Activated naive CD4-positive, alpha-beta T cell treated with anti-CD3 and anti-CD28 coated beads, Interleukin-2, amount 50 U/mL, for 16 hours (primary cell): ENCODE data around the gene CIB4.

Experiments used
- DNase-seq: peaks from one replicate; pipeline ENCODE4 v3.0.0-alpha.2; 2020

Gene CIB4

GRCh38 chr2:26639685-26640243, 1.4 kb downstream of the CIB4 start:
- DNase-seq = no peak

GRCh38 chr2:26637811-26638310, 3.3 kb downstream of the CIB4 start:
- DNase-seq = no peak

DNA sequence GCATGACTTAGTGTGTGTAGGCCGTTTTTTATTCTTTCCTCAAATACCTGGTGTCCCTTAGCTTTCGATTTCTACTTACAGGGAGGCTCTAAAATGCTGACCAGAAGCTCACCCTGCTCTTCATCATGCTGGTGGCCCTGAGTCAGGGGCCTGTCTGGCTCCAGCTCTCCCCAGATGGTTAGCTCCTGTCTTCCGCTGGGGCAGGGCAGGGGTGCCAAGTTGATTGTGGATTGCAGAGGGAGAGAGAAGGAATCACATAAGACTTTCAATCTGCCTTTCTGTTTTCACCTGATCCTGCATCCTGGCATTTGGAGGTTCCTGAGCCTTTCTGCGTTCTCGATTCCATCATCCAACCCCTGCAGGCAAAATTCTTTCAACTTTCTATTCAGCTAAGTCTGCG, 4.2 kb downstream of the CIB4 start:
- no peak for DNase-seq

DNA sequence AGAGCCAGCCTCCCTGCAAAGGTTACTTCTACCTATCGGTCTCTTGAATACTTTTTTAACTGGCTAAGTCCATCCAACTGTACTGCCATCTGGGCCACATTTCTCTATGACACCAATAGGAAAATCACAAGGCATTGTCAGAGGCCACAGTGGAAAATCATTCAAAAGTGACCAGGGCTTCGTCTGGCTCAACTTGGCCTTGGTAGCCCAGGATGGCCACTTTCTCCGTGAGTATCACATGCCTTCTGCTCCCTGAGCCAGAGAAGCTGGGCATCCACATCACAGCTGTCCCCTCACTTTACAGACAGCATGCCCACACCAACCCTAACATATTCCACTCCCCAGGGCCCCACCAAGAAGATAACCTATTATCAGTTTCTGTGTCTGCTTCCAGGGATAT, 5.8 kb downstream of the CIB4 start:
- DNase-seq = no peak

DNA sequence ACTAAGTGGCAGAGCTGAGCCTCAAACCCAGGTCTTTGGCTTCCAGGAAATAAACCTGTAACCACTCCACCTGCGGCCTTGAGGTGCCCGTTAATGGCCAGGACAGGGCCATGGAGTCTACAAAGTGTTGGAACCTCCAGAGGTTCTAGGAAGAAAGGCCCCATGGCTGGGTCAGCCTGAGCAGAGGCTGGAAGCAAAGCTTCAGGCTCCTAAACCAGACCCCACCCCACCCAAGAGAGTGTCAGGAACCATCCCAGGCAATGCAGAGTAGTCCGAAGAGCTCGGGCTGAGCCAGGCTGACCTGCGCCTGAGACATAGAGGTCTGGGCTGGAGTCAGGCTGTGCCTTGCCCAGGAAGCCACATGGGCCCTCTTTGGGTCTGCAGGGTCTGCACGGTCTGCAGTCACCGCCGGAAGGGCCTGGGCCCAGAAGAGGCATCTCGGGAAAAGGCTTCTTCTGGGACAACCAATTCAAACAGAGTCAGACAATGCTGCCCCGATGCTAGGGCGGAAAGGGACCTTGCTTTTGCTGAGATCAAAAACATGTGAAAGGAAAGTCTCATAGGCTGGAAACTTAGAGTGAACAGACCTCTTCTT, 6.4 kb downstream of the CIB4 start:
- no peak for DNase-seq

- DNase-seq = no peak
These were observed 7.1 kb downstream of the CIB4 start for GRCh38 chr2:26633993-26634595.

GRCh38 chr2:26633351-26633945, 7.7 kb downstream of the CIB4 start:
- DNase-seq = no peak

DNA sequence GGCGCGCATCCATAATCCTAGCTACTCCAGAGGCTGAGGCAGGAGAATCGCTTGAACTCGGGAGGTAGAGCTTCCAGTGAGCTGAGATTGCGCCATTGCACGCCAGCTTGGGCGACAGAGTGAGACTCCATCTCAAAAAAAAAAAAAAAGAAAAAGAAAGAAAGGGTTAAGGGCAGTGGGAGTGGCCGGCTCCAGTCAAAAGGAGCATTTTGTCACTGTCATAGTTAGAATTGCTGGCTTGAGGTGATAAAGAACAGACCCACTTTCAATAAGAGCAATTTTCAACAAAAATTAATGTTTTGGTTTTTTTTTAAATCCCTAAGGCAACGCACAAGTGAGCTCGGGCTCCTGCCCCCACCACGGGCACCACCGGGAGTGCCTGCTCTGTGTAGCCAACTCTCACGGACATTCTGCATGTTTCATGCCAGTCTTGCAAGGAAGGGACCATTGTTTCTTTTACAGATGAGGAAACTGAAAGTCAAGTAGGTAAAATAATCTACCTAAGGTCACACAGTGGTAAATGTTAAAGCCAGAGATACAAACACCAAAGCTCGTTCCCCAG, 8.5 kb downstream of the CIB4 start:
- DNase-seq = no peak

DNA sequence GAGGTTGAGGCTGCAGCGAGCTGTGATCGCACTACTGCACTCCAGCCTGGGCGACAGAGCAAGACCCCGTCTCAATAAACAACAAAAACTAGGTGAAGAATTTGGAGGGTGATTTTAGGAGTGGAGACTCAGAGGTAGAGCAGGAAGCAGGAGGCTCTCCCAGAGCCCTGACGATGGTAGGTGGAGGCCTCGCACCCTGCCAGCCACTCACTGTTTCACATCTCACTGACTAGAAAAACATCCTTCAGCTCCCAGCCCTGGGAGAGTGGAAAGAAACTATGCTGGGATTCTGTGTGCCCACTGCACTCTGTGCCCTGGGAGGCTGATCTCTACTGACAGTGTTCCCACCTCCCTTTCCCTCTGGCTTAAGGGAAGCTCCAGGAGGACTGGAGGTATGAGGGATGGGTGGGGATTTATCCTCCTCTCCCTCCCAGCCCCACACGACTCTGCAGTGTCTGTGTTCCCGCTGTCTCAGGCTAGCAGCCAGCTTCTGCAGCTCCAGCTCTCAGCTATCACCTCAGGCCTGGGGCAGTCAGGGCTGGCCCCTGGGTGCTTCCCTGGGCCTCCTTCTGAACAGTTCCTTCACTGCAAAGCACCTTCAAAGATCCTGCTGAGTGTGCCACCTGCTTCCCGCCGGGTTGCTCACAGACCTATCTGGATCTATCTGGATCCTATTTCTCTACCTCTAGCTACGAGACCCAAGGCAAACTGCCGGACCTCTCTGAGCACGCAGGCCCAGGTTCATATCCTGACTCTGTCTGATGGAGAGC, 9.6 kb downstream of the CIB4 start:
- no peak for DNase-seq

DNA sequence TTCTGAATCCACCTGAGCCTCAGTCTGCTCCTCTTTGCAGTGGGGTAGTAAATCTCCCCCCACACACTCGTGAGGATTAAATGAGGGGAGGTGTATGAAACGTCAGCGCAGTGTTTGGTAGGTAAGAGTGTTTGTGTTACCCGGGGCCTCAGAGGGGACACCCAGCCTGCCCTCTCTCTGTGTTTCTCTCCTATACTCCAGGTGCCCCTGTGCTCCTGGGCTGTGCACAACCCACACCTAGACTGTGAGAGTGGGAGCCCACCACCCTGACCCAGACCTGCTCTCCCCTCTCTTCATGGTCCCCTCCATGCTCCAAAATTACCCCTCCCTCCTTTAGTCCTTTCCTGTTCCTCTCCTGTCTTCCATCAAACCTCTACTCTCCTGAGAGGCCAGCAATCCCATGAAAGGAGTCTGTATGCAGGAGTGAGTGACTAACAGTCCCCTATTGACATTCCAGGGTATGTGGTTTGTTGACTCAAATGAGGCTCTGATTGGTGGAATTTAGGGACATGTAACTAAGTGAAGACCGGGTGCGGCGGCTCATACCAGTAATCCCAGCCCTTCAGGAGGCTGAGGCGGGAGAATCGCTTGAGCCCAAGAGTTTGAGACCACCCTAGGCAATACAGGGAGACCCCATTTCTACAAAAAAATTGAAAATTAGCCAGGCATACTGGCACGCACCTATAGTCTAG, 10.4 kb downstream of the CIB4 start:
- DNase-seq = no peak

GRCh38 chr2:26630235-26630634, 10.9 kb downstream of the CIB4 start:
- DNase-seq = no peak

- no peak for DNase-seq
These were observed 11.4 kb downstream of the CIB4 start for GRCh38 chr2:26629751-26630150.

DNA sequence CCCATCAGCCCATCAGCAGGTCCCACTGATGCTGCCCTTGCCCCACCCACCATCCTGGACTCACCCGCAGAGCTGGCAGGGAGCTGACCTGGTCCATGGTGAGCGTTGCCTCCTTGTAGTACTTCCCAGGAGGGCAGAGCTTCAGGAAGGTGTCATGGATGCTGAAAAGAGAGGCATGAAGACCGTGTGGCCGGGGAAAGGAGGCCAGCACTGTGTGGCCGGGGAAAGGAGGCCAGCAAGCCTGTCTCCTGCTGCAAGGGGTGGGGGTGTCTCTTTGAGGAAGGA, 11.9 kb downstream of the CIB4 start:
- no peak for DNase-seq

DNA sequence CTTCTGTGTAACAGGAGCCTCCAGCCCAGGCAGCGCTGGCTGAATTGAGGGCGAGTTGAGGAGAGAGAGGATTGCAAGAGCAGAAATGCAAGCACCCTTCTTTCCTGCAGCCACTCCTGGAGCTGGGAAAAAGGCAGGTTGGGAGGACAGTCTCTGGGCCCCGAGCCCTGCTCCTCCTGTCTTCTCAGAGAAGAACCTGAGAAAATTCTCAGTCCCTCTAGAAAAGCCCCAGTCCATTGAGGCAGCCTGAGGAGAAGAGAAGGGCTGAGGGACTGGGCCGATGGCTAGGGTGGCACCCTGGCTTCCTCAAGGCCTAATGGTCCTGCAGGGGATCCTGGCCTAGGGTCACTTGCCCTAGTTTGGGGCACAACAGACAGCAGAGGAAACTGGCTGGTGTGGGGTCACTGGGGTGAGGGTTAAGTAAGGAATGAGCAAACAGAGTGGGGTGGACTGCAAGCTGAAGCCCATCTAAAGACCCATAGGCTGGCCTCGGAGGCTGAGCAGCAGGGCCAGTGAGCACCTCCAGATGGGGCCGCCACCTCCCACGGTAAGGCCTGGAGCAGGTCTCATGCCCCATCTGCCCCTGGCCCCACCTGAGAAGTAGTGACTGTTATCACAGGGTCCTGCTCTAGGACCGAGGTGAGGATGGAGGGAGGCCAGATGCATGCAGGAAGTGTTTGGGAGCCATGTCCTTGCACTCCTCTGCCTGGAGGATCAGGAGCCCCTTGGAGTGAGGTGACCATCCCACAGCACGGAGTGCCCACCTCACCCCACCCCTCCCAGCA, 12.4 kb downstream of the CIB4 start:
- DNase-seq = peak; percentile 6

DNA sequence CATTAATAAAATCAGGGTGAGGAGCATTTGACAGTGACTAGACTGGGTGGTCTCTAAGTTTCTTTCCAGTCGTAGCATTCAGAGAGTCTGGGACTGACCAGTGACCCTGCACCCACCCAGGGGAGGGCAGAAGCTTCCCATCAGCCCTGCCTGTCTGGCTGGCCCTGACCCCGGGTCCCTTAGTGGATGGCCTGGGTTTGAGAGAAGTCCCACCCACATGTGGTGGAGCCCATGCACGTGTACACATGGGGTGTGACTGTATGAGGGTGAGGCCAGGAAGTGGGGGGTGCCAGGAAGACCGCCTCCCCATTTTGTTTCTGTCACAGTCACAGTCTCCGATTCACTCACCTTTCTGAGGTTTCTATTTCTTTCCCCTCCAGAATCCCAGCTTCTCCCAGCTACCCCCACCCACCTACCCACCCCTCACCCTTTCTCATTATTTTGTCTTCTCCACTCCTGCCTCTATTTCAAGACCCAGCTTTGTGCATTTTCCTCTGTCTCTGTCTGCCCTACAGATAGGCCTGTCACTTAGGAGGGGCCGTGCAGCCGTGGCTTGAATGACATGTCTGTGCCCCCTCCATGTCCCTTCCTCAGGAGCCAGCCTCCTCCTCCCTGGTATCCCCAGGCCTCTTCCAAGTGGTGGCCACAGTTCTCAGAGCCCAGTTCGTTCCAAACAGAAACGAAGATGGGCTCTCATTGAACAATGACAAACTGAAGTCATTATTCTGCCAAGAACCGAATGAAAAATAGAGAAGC, 13.6 kb downstream of the CIB4 start:
- no peak for DNase-seq

- DNase-seq = no peak
These were observed 14.6 kb downstream of the CIB4 start for GRCh38 chr2:26626606-26627005.

GRCh38 chr2:26623541-26624495, 17.3 kb downstream of the CIB4 start:
- DNase-seq = no peak

GRCh38 chr2:26621469-26622199, 19.5 kb downstream of the CIB4 start:
- no peak for DNase-seq

DNA sequence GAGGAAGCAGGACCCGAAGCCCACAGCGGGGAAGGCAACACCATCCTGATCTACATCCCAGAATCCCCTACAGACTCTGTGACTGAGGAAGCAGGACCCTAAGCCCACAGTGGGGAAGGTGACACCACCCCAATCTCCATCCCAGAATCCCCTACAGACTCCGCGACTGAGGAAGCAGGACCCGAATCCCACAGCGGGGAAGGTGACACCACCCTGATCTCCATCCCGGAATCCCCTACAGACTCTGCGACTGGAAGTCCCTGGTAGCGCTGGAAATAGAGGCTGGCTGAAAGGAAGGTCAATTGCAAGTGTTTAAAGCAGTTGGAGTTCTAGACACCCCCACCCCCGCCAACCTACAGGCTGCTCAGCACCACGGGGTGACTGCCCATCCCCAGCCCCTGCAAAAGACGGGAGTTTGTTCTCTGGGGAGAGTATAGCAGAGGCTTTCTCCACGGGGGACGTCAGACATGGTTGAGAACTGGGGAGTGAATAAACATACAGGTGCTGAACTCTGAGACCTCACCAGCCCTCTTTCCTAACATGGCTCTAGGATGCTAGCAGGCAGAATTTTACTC, 21.0 kb downstream of the CIB4 start:
- DNase-seq = no peak
